PC-3 (cell line): Measurements from ENCODE around the gene CNTNAP2.

Source experiments
- CTCF ChIP-seq: fragments of 300-600 bp; sonication (generic); conservative IDR thresholded peaks from 2 replicates; pipeline ENCODE4 v1.5.1; 2017; ENCODE audit warnings: antibody characterized with exemption, low read depth, mild to moderate bottlenecking, low read length
- EZH2 ChIP-seq: fragments of 300-600 bp; sonication (generic); IDR thresholded peaks from one replicate; pipeline ENCODE4 v1.6.1; 2017; ENCODE audit warnings: antibody characterized with exemption, mild to moderate bottlenecking, low read length; ENCODE audit not compliant: unreplicated experiment

- TF ChIP-seq CTCF (no peak), EZH2 (no peak)
Measured at GRCh38 chr7:147070886-147071285, 954.3 kb downstream of the CNTNAP2 start.
